ENCODE measurements around the gene PI4KA. TPM values are rescaled to one million over a fixed set of nuclear protein-coding genes. Genes with fewer than 3 reads are reported as not detected.

PI4KA gene
- total and polyA plus RNA-seq, 2 experiments from 2014 or later: 17.1 to 38.1 TPM

- Histone ChIP-seq H4K20me1 (replicated peaks; ENCODE audit: insufficient read depth) (0 out of 2 replicates have a peak, but pooled peaks cover 6% of the 10 kb centered on the region), H3K4me1 (ENCODE audit: insufficient read depth) (no peaks in the 10 kb centered on the region), H3K27me3 (ENCODE audit: insufficient read depth) (no peaks in the 10 kb centered on the region), H3K9me2 (ENCODE audit: insufficient read depth) (no peaks in the 10 kb centered on the region), H3K4me3 (no peak overlapping the region), H3K27ac (ENCODE audit: low read depth) (no peak overlapping the region), H3K79me2 (replicated peaks; ENCODE audit: insufficient read depth) (no peaks in the 10 kb centered on the region), H2AFZ (no peak overlapping the region), H3K4me2 (no peak overlapping the region), H3K36me3 (ENCODE audit: insufficient read depth) (peaks cover 6% of the 10 kb centered on the region), H3F3A (replicated peaks; ENCODE audit: low read depth) (no peaks in the 10 kb centered on the region)
- no peak overlapping the region for H3K4me3 Mint-ChIP-seq
- H3K27ac Mint-ChIP-seq: no peak overlapping the region; the same call in 1 of the 2 replicates
- no peaks in the 10 kb centered on the region for H3K9me3 Mint-ChIP-seq
- peak; percentile 65 for DNase-seq (ENCODE audit: low spot score)
- H3K27me3 Mint-ChIP-seq (ENCODE audit: insufficient read depth, low read depth, poor library complexity): no peaks in the 10 kb centered on the region
- TF ChIP-seq NANOG (IDR thresholded peaks at IDR 0.05; ENCODE audit: borderline replicate concordance) (no peak), JUNB (IDR thresholded peaks at IDR 0.05; ENCODE audit: unreplicated experiment) (no peak), CTCF (conservative IDR thresholded peaks at IDR 0.05; ENCODE audit: low read depth in 2 of 2) (peak; percentile 71 to 85)
- H3K4me1 Mint-ChIP-seq: no peaks in the 10 kb centered on the region
- peaks cover 21% of the 10 kb centered on the region for H3K36me3 Mint-ChIP-seq (ENCODE audit: low read depth)
- peak; percentile 97 for ATAC-seq
Observed at GRCh38 chr22:20803696-20804324, 54.8 kb downstream of the PI4KA start.

- Histone ChIP-seq H3F3A (replicated peaks; ENCODE audit: low read depth) (no peaks in the 10 kb centered on the region), H4K20me1 (replicated peaks; ENCODE audit: insufficient read depth) (0 out of 2 replicates have a peak, but pooled peaks cover 6% of the 10 kb centered on the region), H3K36me3 (ENCODE audit: insufficient read depth) (peaks cover 6% of the 10 kb centered on the region), H3K79me2 (replicated peaks; ENCODE audit: insufficient read depth) (no peaks in the 10 kb centered on the region), H3K4me2 (no peak overlapping the region), H3K27ac (ENCODE audit: low read depth) (no peak overlapping the region), H3K27me3 (ENCODE audit: insufficient read depth) (no peaks in the 10 kb centered on the region), H2AFZ (no peak overlapping the region), H3K9me2 (ENCODE audit: insufficient read depth) (no peaks in the 10 kb centered on the region), H3K4me3 (no peak overlapping the region), H3K4me1 (ENCODE audit: insufficient read depth) (no peaks in the 10 kb centered on the region)
- H3K4me3 Mint-ChIP-seq: no peak overlapping the region
- ATAC-seq: no peak
- H3K27me3 Mint-ChIP-seq (ENCODE audit: insufficient read depth, low read depth, poor library complexity): no peaks in the 10 kb centered on the region
- H3K4me1 Mint-ChIP-seq: no peaks in the 10 kb centered on the region
- H3K27ac Mint-ChIP-seq: no peak overlapping the region
- H3K9me3 Mint-ChIP-seq: no peaks in the 10 kb centered on the region
- TF ChIP-seq STAT1 (IDR thresholded peaks at IDR 0.05; ENCODE audit: unreplicated experiment): no peak
- TF ChIP-seq EZH2 (IDR thresholded peaks at IDR 0.05; ENCODE audit: low read depth, unreplicated experiment): no peak
- TF ChIP-seq ZNF462 (CRISPR knock-in tag; IDR thresholded peaks at IDR 0.05): no peak
- DNase-seq (ENCODE audit: low spot score): no peak
- H3K36me3 Mint-ChIP-seq (ENCODE audit: low read depth): peaks cover 26% of the 10 kb centered on the region
Observed at GRCh38 chr22:20802922-20803553, 55.6 kb downstream of the PI4KA start.
